Ishikawa (cell line): ENCODE data around the gene EFCAB7.

ENCODE experiments used
- CEBPB ChIP-seq: IDR thresholded peaks from 2 replicates; pipeline ENCODE4 v1.6.1; 2012
- CREB1 ChIP-seq: IDR thresholded peaks from 2 replicates; pipeline ENCODE4 v1.6.1; 2012; ENCODE audit warnings: low read depth
- EGR1 ChIP-seq: IDR thresholded peaks from 2 replicates; pipeline ENCODE4 v1.6.1; 2012
- EP300 ChIP-seq: IDR thresholded peaks from 2 replicates; pipeline ENCODE4 v1.6.1; 2012; ENCODE audit warnings: borderline replicate concordance
- FOXM1 ChIP-seq: IDR thresholded peaks from 2 replicates; pipeline ENCODE4 v1.6.1; 2012; ENCODE audit warnings: low read depth, borderline replicate concordance
- NFIC ChIP-seq: IDR thresholded peaks from 2 replicates; pipeline ENCODE4 v1.6.1; 2012
- RAD21 ChIP-seq: IDR thresholded peaks from 2 replicates; pipeline ENCODE4 v1.6.1; 2012; ENCODE audit warnings: low read depth
- TAF1 ChIP-seq: IDR thresholded peaks from 2 replicates; pipeline ENCODE4 v1.6.1; 2012; ENCODE audit warnings: low read depth, mild to moderate bottlenecking
- TCF12 ChIP-seq: IDR thresholded peaks from 2 replicates; pipeline ENCODE4 v1.6.1; 2012; ENCODE audit warnings: low read depth
- TEAD4 ChIP-seq: IDR thresholded peaks from 2 replicates; pipeline ENCODE4 v1.6.1; 2012
- YY1 ChIP-seq: IDR thresholded peaks from 2 replicates; pipeline ENCODE4 v1.6.1; 2012; ENCODE audit warnings: low read depth
- ZBTB7A ChIP-seq: IDR thresholded peaks from 2 replicates; pipeline ENCODE4 v1.6.1; 2012; ENCODE audit warnings: low read depth
- TF ChIP-seq, protein P1 (sequence below): IDR thresholded peaks from 2 replicates; pipeline ENCODE4 v1.6.1; 2012
- TF ChIP-seq, protein P2 (sequence below): IDR thresholded peaks from 2 replicates; pipeline ENCODE4 v1.6.1; 2012; ENCODE audit warnings: low read depth, mild to moderate bottlenecking
- TF ChIP-seq, protein P3 (sequence below): IDR thresholded peaks from 2 replicates; pipeline ENCODE4 v1.6.1; 2012

The EFCAB7 gene

DNA sequence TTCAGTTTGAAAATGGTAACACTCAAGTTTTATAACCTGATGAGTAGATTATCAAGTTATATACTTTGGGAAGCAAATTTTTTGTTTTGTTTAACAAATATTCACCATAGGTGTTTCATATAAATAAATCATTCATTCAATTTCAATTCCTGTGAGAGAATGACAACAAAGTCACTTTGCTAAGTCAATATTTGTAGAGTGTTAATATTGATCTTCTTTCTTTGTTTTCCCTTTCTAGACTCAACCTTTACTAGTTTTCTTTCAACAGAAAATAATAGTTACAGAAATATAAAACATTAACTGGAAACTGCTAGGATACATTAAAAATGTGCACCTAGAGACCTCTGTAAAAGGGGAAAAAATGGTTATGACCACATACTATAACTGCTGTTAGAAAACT, 11.1 kb downstream of the EFCAB7 start:
- no peak for TF ChIP-seq TCF12
- no peak for TF ChIP-seq EGR1
- no peak for TF ChIP-seq NFIC
- TF ChIP-seq TEAD4 = no peak
- TF ChIP-seq CREB1 = no peak
- no peak for TF ChIP-seq FOXM1
- TF ChIP-seq TAF1 = no peak
- no peak for TF ChIP-seq CEBPB
- TF ChIP-seq, protein P1, sequence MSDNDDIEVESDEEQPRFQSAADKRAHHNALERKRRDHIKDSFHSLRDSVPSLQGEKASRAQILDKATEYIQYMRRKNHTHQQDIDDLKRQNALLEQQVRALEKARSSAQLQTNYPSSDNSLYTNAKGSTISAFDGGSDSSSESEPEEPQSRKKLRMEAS = no peak
- TF ChIP-seq EP300 = no peak
- TF ChIP-seq, protein P2, sequence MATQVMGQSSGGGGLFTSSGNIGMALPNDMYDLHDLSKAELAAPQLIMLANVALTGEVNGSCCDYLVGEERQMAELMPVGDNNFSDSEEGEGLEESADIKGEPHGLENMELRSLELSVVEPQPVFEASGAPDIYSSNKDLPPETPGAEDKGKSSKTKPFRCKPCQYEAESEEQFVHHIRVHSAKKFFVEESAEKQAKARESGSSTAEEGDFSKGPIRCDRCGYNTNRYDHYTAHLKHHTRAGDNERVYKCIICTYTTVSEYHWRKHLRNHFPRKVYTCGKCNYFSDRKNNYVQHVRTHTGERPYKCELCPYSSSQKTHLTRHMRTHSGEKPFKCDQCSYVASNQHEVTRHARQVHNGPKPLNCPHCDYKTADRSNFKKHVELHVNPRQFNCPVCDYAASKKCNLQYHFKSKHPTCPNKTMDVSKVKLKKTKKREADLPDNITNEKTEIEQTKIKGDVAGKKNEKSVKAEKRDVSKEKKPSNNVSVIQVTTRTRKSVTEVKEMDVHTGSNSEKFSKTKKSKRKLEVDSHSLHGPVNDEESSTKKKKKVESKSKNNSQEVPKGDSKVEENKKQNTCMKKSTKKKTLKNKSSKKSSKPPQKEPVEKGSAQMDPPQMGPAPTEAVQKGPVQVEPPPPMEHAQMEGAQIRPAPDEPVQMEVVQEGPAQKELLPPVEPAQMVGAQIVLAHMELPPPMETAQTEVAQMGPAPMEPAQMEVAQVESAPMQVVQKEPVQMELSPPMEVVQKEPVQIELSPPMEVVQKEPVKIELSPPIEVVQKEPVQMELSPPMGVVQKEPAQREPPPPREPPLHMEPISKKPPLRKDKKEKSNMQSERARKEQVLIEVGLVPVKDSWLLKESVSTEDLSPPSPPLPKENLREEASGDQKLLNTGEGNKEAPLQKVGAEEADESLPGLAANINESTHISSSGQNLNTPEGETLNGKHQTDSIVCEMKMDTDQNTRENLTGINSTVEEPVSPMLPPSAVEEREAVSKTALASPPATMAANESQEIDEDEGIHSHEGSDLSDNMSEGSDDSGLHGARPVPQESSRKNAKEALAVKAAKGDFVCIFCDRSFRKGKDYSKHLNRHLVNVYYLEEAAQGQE = no peak
- TF ChIP-seq RAD21 = no peak
- TF ChIP-seq YY1 = no peak
- TF ChIP-seq ZBTB7A = no peak
- TF ChIP-seq, protein P3, sequence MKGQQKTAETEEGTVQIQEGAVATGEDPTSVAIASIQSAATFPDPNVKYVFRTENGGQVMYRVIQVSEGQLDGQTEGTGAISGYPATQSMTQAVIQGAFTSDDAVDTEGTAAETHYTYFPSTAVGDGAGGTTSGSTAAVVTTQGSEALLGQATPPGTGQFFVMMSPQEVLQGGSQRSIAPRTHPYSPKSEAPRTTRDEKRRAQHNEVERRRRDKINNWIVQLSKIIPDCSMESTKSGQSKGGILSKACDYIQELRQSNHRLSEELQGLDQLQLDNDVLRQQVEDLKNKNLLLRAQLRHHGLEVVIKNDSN = no peak

GRCh38 chr1:63537006-63537405, 13.7 kb downstream of the EFCAB7 start:
- TF ChIP-seq RAD21 (no peak), CREB1 (no peak), YY1 (no peak), TAF1 (no peak), ZBTB7A (no peak), EP300 (no peak)
- TF ChIP-seq, protein P1 = no peak
- TF ChIP-seq, protein P3 = no peak

GRCh38 chr1:63537940-63538339, 14.6 kb downstream of the EFCAB7 start:
- TF ChIP-seq, protein P3 = no peak
- TF ChIP-seq, protein P1 = no peak
- TF ChIP-seq EP300 (no peak), RAD21 (peak; percentile 51), CEBPB (no peak)

DNA sequence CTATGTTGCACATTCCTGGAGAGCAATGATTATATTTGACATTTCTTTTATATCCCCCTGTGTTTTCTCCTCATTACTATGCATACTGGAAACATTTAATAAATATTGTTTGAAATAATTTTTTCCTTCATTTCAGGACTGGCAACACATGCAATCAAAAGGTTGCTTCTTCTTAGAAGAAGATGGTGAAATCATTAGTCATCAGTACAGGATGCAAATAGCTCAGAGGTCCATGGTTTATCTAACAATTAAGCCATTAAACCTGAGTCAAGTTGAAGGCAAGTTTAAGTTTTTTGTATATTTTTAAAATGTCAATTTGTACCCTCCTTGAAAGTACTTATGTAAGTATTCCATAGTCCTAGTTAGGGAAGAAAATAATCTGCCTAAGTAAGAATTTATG, 22.5 kb downstream of the EFCAB7 start:
- TF ChIP-seq TEAD4 (no peak), CEBPB (no peak), YY1 (no peak), NFIC (no peak), TAF1 (no peak), ZBTB7A (no peak), RAD21 (no peak)
- TF ChIP-seq, protein P2 = no peak
- TF ChIP-seq, protein P3 = no peak

GRCh38 chr1:63547621-63548294, 24.4 kb downstream of the EFCAB7 start:
- TF ChIP-seq FOXM1 (no peak), EP300 (no peak), CEBPB (no peak), YY1 (no peak), EGR1 (no peak), ZBTB7A (no peak), NFIC (no peak)
- TF ChIP-seq, protein P2 = no peak
- TF ChIP-seq, protein P3 = no peak
- TF ChIP-seq, protein P1 = no peak
